Gastrocnemius medialis (tissue), 4 donors: ENCODE measurements around the gene DDX24.

ENCODE experiments used
- POLR2A ChIP-seq, 2 donors: fragments of 450-650 bp; IDR thresholded peaks; one replicate each; pipeline ENCODE4 v1.6.1; 2017; ENCODE audit warnings: antibody characterized with exemption in 2 of 2, mild to moderate bottlenecking in 2 of 2, moderate library complexity in 2 of 2
- TF ChIP-seq, protein P1 (sequence below), 5 experiments: fragments of 450-650 bp in 3 of 5; fragments of 200-600 bp in 2 of 5; sonication (generic) in 2 of 5; IDR thresholded peaks in 4 of 5; conservative IDR thresholded peaks in 1 of 5; 1 replicate in 4 of 5; 2 replicates in 1 of 5; pipeline ENCODE4 v1.5.1; 2016 to 2019; ENCODE audit warnings: antibody characterized with exemption in 5 of 5, mild to moderate bottlenecking in 3 of 5, moderate library complexity in 3 of 5

DNA sequence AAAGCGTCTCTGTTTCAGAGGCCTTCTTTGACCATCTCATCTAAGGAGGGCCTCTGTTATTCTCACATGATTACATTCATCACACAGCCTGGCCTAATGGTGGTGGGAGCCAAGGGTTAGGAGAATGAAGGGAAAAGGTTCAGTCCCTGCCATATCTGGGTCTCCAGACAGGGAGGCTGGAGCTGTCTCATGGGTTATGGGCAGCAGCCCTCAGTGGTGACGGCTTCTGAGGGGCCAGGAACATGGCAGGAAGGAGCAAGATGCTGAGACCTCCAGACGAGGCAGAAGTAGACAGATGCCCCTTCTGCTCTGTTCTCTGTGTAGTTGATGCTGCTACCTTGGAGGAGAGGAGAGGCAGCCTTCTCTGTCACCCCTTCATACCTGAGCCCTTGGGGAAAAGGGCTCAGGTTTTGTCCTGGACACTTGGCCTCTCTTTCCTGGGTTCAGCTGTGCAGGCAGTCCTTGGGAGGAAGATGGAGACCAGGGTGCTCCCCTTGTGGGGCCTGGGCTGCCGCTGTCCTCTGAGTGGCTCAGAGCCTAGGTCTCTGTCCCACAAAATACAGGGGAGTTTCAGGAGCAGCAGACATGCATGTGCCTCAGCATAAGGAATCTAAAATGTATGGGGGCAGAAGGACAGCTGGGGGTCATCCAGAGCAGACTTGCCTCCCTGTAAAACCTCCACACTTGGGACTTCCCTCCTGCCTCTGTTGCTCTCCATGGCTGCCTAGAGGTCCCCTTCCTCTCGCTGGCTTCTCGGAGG lies 44.8 kb upstream of the DDX24 start:
- TF ChIP-seq, protein P1, sequence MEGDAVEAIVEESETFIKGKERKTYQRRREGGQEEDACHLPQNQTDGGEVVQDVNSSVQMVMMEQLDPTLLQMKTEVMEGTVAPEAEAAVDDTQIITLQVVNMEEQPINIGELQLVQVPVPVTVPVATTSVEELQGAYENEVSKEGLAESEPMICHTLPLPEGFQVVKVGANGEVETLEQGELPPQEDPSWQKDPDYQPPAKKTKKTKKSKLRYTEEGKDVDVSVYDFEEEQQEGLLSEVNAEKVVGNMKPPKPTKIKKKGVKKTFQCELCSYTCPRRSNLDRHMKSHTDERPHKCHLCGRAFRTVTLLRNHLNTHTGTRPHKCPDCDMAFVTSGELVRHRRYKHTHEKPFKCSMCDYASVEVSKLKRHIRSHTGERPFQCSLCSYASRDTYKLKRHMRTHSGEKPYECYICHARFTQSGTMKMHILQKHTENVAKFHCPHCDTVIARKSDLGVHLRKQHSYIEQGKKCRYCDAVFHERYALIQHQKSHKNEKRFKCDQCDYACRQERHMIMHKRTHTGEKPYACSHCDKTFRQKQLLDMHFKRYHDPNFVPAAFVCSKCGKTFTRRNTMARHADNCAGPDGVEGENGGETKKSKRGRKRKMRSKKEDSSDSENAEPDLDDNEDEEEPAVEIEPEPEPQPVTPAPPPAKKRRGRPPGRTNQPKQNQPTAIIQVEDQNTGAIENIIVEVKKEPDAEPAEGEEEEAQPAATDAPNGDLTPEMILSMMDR (IDR thresholded peaks at IDR 0.05 in 4 of 5, conservative IDR thresholded peaks at IDR 0.05 in 1 of 5) = no peak
- TF ChIP-seq POLR2A (IDR thresholded peaks at IDR 0.05) = no peak
